Ovary (tissue), 9 donors: ENCODE measurements around the gene SLC25A33. TPM values are rescaled to one million over a fixed set of nuclear protein-coding genes. Genes with fewer than 3 reads are reported as not detected.
"Not testable (repeated sequence)": the region's sequence is repeated elsewhere in the genome, so short reads cannot be mapped to it uniquely, and the experiment has no call there.

Source experiments
- DNase-seq, 5 donors: peaks; one replicate each; pipeline ENCODE4 v3.0.0-alpha.2; 2019 to 2020
- H3K27ac ChIP-seq, 2 donors: fragments of 200-600 bp; one replicate each; pipeline versions ENCODE4 v1.5.1 to v1.8.0; 2019 to 2022
- H3K27me3 ChIP-seq: fragments of 200-600 bp; one replicate; pipeline ENCODE4 v1.8.0; 2022
- H3K36me3 ChIP-seq: fragments of 200-600 bp; sonication (generic); one replicate; pipeline ENCODE4 v1.5.1; 2019
- H3K4me1 ChIP-seq: one replicate; pipeline ENCODE4 v1.8.1; 2013; ENCODE audit warnings: mild to moderate bottlenecking, moderate library complexity; ENCODE audit not compliant: insufficient read depth
- H3K4me3 ChIP-seq: fragments of 200-600 bp; sonication (generic); one replicate; pipeline ENCODE4 v1.5.1; 2017
- H3K9me3 ChIP-seq, 2 donors: fragments of 200-600 bp in 1 of 2; sonication (generic) in 1 of 2; one replicate each; pipeline versions ENCODE4 v1.5.1 to v1.8.1; 2013 to 2019; ENCODE audit warnings: mild to moderate bottlenecking in 1 of 2, moderate library complexity in 1 of 2
- EP300 ChIP-seq: sonication (generic); formaldehyde crosslinking; IDR thresholded peaks from one replicate; pipeline ENCODE4 v1.6.1; 2017; ENCODE audit warnings: antibody characterized with exemption
- POLR2A ChIP-seq: fragments of 450-650 bp; IDR thresholded peaks from one replicate; pipeline ENCODE4 v1.6.1; 2017; ENCODE audit warnings: antibody characterized with exemption, mild to moderate bottlenecking, moderate library complexity
- WGBS, 3 donors: extraction: QIAGEN DNeasy Blood & Tissue Kit in 1 of 3; methylation state at CpG; one replicate each; pipeline versions ENCODE4 v1.1.5 to v1.1.7; 2013 to 2017; 5-methylcytosine and 5-hydroxymethylcytosine counted together
- intact Hi-C, 4 donors: fragments of 100-400 bp; cut with DNase I; formaldehyde crosslinking; loops; one replicate each; pipeline versions ENCODE4 v1.11.0 to v1.15.1; 2022 to 2023
- polyA plus RNA-seq, 2 donors: library from polyadenylated mRNA; stranded (reverse); fragments of 200-250 nt in 1 of 2; fragments of 350-450 nt in 1 of 2; fragmentation: Illumina TruSeq in 1 of 2; extraction: RNeasy Lipid Tissue Mini Kit (QIAGEN cat#74804) in 1 of 2; gene quantifications; one replicate each; pipeline ENCODE4 v1.2.3, GENCODE V29; 2013 to 2014
- total RNA-seq, 7 donors: library from RNA; depleted of rRNA in 2 of 7; stranded (reverse); fragments of >200 nt in 2 of 7; fragmentation: NEBNext Ultra II Directional in 3 of 7; extraction: Animal tissue kit (Norgen Biotek cat#: 25700) in 3 of 7; gene quantifications; one replicate each; pipeline versions ENCODE4 v1.1.0 to v1.2.4, GENCODE V29; 2016 to 2023
- TF ChIP-seq, protein P1 (sequence below), 3 donors: fragments of 450-650 bp in 2 of 3; fragments of 200-600 bp in 1 of 3; IDR thresholded peaks; one replicate each; pipeline versions ENCODE4 v1.5.1 to v1.8.0; 2016 to 2022; ENCODE audit warnings: antibody characterized with exemption in 3 of 3, mild to moderate bottlenecking in 1 of 3
- donor health status: DM: no; HTN: no; CAD: no; lungs with moderate emphysema.
- donor health status: DM: no; HTN: no; CAD: no.
- donor health status: Bipolar disorder and iron deficiency.
- donor health status: DM: yes; HTN: yes; CAD: no.
- donor health status: DM: no; HTN: no; CAD: no.
- donor health status: DM: yes; HTN: yes; CAD: no.

The SLC25A33 gene
- total and polyA plus RNA-seq, 9 donors, result 1.3 to 5.9 (median 3.9) TPM

DNA sequence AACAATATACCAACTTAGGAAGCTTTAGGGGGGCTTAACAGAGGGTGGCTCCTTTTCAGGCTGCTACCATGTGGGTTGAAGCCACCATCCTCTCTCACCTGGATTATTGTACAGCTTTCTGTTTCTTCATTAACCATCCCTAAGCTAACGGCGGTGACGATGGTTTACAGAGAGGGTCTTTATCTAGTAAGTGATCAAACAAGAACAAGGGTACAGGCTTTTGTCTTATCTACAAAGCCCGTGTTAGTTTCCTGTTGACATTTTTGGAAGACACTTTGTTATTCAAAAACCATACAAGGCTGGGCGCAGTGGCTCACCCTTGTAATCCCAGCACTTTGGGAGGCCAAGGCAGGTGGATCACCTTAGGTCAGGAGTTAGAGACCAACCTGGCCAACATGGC lies 20.4 kb downstream of the SLC25A33 start:
- 78 to 89% (median 78%) methylated on average over 5 of the region's 5 CpGs for WGBS, 3 donors
- Histone ChIP-seq H3K9me3 (no peaks in the 10 kb centered on the region), H3K27ac (no peak overlapping the region), H3K36me3 (no peaks in the 10 kb centered on the region), H3K4me1 (peaks cover 9% of the 10 kb centered on the region), H3K4me3 (no peak overlapping the region), H3K27me3 (no peaks in the 10 kb centered on the region)
- intact Hi-C loops, result no loop called here
- TF ChIP-seq POLR2A, result no peak
- TF ChIP-seq, protein P1, sequence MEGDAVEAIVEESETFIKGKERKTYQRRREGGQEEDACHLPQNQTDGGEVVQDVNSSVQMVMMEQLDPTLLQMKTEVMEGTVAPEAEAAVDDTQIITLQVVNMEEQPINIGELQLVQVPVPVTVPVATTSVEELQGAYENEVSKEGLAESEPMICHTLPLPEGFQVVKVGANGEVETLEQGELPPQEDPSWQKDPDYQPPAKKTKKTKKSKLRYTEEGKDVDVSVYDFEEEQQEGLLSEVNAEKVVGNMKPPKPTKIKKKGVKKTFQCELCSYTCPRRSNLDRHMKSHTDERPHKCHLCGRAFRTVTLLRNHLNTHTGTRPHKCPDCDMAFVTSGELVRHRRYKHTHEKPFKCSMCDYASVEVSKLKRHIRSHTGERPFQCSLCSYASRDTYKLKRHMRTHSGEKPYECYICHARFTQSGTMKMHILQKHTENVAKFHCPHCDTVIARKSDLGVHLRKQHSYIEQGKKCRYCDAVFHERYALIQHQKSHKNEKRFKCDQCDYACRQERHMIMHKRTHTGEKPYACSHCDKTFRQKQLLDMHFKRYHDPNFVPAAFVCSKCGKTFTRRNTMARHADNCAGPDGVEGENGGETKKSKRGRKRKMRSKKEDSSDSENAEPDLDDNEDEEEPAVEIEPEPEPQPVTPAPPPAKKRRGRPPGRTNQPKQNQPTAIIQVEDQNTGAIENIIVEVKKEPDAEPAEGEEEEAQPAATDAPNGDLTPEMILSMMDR (IDR thresholded peaks at IDR 0.05), result no peak
- no peak for TF ChIP-seq EP300
- DNase-seq, result no peak

DNA sequence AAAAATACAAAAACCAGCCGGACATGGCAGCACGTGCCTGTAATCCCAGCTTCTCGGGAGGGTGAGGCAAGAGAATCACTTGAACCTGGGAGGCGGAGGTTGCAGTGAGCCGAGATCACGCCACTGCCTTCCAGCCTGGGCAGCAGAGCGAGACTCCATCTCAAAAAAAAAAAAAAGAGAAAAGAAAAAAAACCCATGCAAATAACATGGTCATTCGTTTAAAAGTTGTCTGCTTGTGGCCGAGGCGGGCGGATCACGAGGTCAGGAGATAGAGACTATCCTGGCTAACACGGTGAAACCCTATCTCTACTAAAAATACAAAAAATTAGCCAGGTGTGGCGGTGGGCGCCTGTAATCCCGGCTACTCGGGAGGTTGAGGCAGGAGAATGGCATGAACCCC lies 20.8 kb downstream of the SLC25A33 start:
- DNase-seq, H3K36me3 ChIP-seq, H3K27ac ChIP-seq, H3K4me3 ChIP-seq, intact Hi-C loops, H3K9me3 ChIP-seq, H3K4me1 ChIP-seq, H3K27me3 ChIP-seq: not testable (repeated sequence)
- 85 to 87% (median 86%) methylated on average over 17 of the region's 17 CpGs for WGBS, 3 donors

DNA sequence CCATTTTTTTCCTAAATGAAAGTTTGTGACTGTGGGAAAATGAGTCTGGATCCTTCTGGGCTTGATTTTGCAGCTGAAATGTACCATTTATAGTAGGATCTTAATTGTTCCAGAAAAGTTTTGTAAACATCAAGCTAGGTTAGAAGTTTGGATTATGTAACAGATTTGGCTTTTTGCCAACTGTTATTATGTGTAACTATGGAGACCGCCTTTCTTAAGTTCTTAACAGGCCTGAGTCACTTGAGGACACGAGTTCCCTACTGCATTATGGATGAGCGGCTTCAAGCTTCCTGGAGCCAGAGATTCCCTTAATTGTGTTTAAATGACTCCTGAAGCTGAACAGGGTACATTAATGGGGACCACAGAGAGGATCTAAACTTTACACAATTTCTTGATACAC lies 22.2 kb downstream of the SLC25A33 start:
- WGBS, 3 donors, result 5 to 14% (median 11%) methylated on average over 3 of the region's 3 CpGs
- no peaks in the 10 kb centered on the region for H3K27me3 ChIP-seq
- TF ChIP-seq, protein P1 (IDR thresholded peaks at IDR 0.05), result no peak
- TF ChIP-seq EP300 (no peak), POLR2A (no peak)
- H3K36me3 ChIP-seq, result no peaks in the 10 kb centered on the region
- H3K4me3 ChIP-seq, result no peak overlapping the region
- peak in 1 of 5 donors; percentile 43 for DNase-seq
- H3K4me1 ChIP-seq, result peaks cover 2% of the 10 kb centered on the region
- no peaks in the 10 kb centered on the region for H3K9me3 ChIP-seq
- intact Hi-C loops, result no loop called here
- H3K27ac ChIP-seq, result no peak overlapping the region

DNA sequence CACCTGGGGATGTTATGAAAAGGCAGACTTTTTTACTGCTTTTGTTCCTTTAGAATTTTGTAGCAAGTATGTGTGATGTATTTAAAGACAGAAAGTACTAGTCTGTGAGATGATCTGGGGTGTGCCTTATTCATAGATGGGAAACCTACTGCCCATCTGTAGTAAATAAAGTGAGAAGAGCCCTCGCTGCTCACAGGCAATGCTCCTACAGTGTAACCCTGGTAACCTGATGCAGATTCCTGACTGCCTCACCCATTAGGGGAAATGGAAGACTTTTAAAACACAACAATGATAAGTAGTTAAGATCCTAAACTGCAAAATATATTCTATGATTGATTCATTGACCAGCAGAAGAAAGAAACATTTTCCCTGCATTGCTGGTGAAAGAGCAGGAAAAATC lies 30.0 kb downstream of the SLC25A33 start:
- no peaks in the 10 kb centered on the region for H3K36me3 ChIP-seq
- intact Hi-C loops, result no loop called here
- TF ChIP-seq EP300 (no peak), POLR2A (no peak)
- TF ChIP-seq, protein P1 (IDR thresholded peaks at IDR 0.05), result no peak
- no peak for DNase-seq
- no peak overlapping the region for H3K4me3 ChIP-seq
- H3K4me1 ChIP-seq, result no peaks in the 10 kb centered on the region
- WGBS, 3 donors, result 60 to 65% (median 63%) methylated on average over 1 of the region's 1 CpG
- no peak overlapping the region for H3K27ac ChIP-seq
- H3K27me3 ChIP-seq, result no peaks in the 10 kb centered on the region
- H3K9me3 ChIP-seq, result no peaks in the 10 kb centered on the region

DNA sequence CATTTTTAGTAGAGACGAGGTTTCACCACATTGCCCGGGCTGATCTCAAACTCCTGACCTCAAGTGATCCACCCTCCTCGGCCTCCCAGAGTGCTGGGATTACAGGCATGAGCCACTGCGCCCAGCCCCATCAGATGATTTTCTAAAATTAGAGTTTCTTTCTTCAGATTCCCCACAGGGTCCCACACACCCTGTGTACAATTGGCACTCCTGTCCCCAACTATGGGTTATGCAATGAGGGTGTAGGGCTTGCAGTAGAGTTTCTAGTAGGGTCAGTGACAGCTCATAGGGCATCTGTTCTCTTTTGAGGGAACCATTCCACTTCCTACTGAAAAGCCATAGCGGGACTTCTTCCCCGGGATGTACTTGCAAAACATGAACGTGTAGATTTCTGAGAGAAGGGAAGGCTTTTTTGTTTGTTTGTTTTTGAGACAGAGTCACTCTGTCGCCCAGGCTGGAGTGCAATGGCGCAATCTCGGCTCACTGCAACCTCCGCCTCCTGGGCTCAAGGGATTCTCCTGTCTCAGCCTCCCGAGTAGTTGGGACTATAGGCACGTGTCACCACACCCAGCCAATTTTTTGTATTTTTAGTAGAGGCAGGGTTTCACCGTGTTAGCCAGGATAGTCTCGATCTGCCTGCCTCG lies 31.7 kb downstream of the SLC25A33 start:
- H3K36me3 ChIP-seq, DNase-seq, H3K9me3 ChIP-seq, H3K4me3 ChIP-seq, H3K27ac ChIP-seq, H3K4me1 ChIP-seq, H3K27me3 ChIP-seq: not testable (repeated sequence)
- intact Hi-C loops, result loop anchor here (5.0 to 10.0 kb wide), 3 partner anchors 74 to 296 kb away; no protein-coding TSS in a partner anchor
- 88 to 89% (median 88%) methylated on average over 16 of the region's 16 CpGs for WGBS, 3 donors
